Activated CD4-positive, alpha-beta T cell treated with anti-CD3 and anti-CD28 coated beads, Interleukin-2, amount 10 ng/mL, durations not matched to agents 24 days and 14 days (primary cell): ENCODE data around the gene VPS8. TPM values are rescaled to one million over a fixed set of nuclear protein-coding genes. Genes with fewer than 3 reads are reported as not detected.
A peak's percentile ranks its signal among the peaks of the same experiment; 100 is the strongest.

ENCODE experiments used
- DNase-seq: peaks from one replicate; pipeline ENCODE4 v3.0.0; 2022
- H3K27ac Mint-ChIP-seq: one replicate; pipeline ENCODE4 v1.8.0; 2022; ENCODE audit warnings: mild to moderate bottlenecking, mixed read lengths
- H3K27me3 Mint-ChIP-seq: one replicate; pipeline ENCODE4 v1.8.0; 2022; ENCODE audit warnings: mixed read lengths
- H3K36me3 Mint-ChIP-seq: one replicate; pipeline ENCODE4 v1.8.0; 2022; ENCODE audit warnings: low read depth, mild to moderate bottlenecking, mixed read lengths
- H3K4me1 Mint-ChIP-seq: one replicate; pipeline ENCODE4 v1.8.0; 2021; ENCODE audit warnings: mixed read lengths
- H3K4me3 Mint-ChIP-seq: one replicate; pipeline ENCODE4 v1.8.0; 2022; ENCODE audit warnings: mild to moderate bottlenecking, moderate library complexity, mixed read lengths
- H3K9me3 Mint-ChIP-seq: one replicate; pipeline ENCODE4 v1.8.0; 2021; ENCODE audit warnings: mixed read lengths
- intact Hi-C: fragments of 100-400 bp; cut with micrococcal nuclease; formaldehyde crosslinking; loops from one replicate; pipeline ENCODE4 v1.15.1; 2023
- total RNA-seq: library from RNA; stranded (reverse); gene quantifications from 2 replicates; pipeline ENCODE4 v1.2.3, GENCODE V29; 2022

The VPS8 gene
- 33.6 and 33.9 TPM in 2 replicates for total RNA-seq

- Mint-ChIP-seq H3K4me1 (peaks cover 57% of the 10 kb centered on the region), H3K4me3 (peak within 1 kb of the TSS; percentile 97), H3K9me3 (peaks cover 3% of the 10 kb centered on the region), H3K27ac (peak within 1 kb of the TSS; percentile 97), H3K36me3 (peaks cover 19% of the 10 kb centered on the region), H3K27me3 (peaks cover 3% of the 10 kb centered on the region)
- peak; percentile 99 for DNase-seq
- intact Hi-C loops, result loop anchor here (1.0 to 5.0 kb wide), 6 partner anchors 60 to 795 kb away; partner anchors contain the start of genes ABCC5, MAGEF1 and TMEM41A
These were observed at the start of gene VPS8 for GRCh38 chr3:184811999-184812661. Gene VPS8 (plus strand): TSS chr3:184812166. CDS start chr3:184824633, 12,467 bp downstream.

- H3K27me3 Mint-ChIP-seq, result peaks cover 3% of the 10 kb centered on the region
These were observed 47.8 kb upstream of the VPS8 start for GRCh38 chr3:184764191-184764590.

GRCh38 chr3:184765047-184765729, 46.8 kb upstream of the VPS8 start:
- H3K9me3 Mint-ChIP-seq, result no peaks in the 10 kb centered on the region
- peaks cover 3% of the 10 kb centered on the region for H3K27me3 Mint-ChIP-seq
- H3K36me3 Mint-ChIP-seq, result no peaks in the 10 kb centered on the region
- DNase-seq, result no peak
- intact Hi-C loops, result no loop called here
- H3K27ac Mint-ChIP-seq, result no peak overlapping the region
- H3K4me3 Mint-ChIP-seq, result no peak overlapping the region
- peaks cover 9% of the 10 kb centered on the region for H3K4me1 Mint-ChIP-seq

More at GRCh38 chr3:184764191-184764590, 47.8 kb upstream of the VPS8 start:
- H3K9me3 Mint-ChIP-seq, result no peaks in the 10 kb centered on the region
- H3K4me3 Mint-ChIP-seq, result no peak overlapping the region
- intact Hi-C loops, result no loop called here
- H3K36me3 Mint-ChIP-seq, result no peaks in the 10 kb centered on the region
- no peak for DNase-seq
- H3K4me1 Mint-ChIP-seq, result peaks cover 9% of the 10 kb centered on the region
- H3K27ac Mint-ChIP-seq, result no peak overlapping the region

GRCh38 chr3:184765730-184766074, 46.3 kb upstream of the VPS8 start:
- Mint-ChIP-seq H3K4me3 (no peak overlapping the region), H3K27me3 (peaks cover 3% of the 10 kb centered on the region), H3K36me3 (no peaks in the 10 kb centered on the region), H3K9me3 (no peaks in the 10 kb centered on the region), H3K27ac (no peak overlapping the region), H3K4me1 (peaks cover 9% of the 10 kb centered on the region)
- DNase-seq, result no peak
- intact Hi-C loops, result no loop called here

GRCh38 chr3:184766555-184767261, 45.3 kb upstream of the VPS8 start:
- peaks cover 3% of the 10 kb centered on the region for H3K27me3 Mint-ChIP-seq
- H3K4me3 Mint-ChIP-seq, result no peak overlapping the region
- H3K9me3 Mint-ChIP-seq, result no peaks in the 10 kb centered on the region
- H3K4me1 Mint-ChIP-seq, result peaks cover 9% of the 10 kb centered on the region
- no peaks in the 10 kb centered on the region for H3K36me3 Mint-ChIP-seq
- DNase-seq, result peak; percentile 64
- intact Hi-C loops, result no loop called here
- no peak overlapping the region for H3K27ac Mint-ChIP-seq

- Mint-ChIP-seq H3K27me3 (peaks cover 3% of the 10 kb centered on the region), H3K4me3 (no peak overlapping the region), H3K36me3 (no peaks in the 10 kb centered on the region), H3K4me1 (peaks cover 9% of the 10 kb centered on the region), H3K9me3 (no peaks in the 10 kb centered on the region), H3K27ac (no peak overlapping the region)
- DNase-seq, result no peak
- intact Hi-C loops, result no loop called here
These were observed 44.6 kb upstream of the VPS8 start for GRCh38 chr3:184767377-184767776.

- H3K4me3 Mint-ChIP-seq, result no peak overlapping the region
- no peak for DNase-seq
- H3K27ac Mint-ChIP-seq, result no peak overlapping the region
- H3K27me3 Mint-ChIP-seq, result peaks cover 2% of the 10 kb centered on the region
- H3K4me1 Mint-ChIP-seq, result peaks cover 9% of the 10 kb centered on the region
- no peaks in the 10 kb centered on the region for H3K9me3 Mint-ChIP-seq
- intact Hi-C loops, result no loop called here
- no peaks in the 10 kb centered on the region for H3K36me3 Mint-ChIP-seq
These were observed 42.4 kb upstream of the VPS8 start for GRCh38 chr3:184769382-184770170.

- no peaks in the 10 kb centered on the region for H3K9me3 Mint-ChIP-seq
- intact Hi-C loops, result no loop called here
- H3K27me3 Mint-ChIP-seq, result peaks cover 4% of the 10 kb centered on the region
- no peaks in the 10 kb centered on the region for H3K36me3 Mint-ChIP-seq
- no peak overlapping the region for H3K27ac Mint-ChIP-seq
- no peak overlapping the region for H3K4me3 Mint-ChIP-seq
- peaks cover 9% of the 10 kb centered on the region for H3K4me1 Mint-ChIP-seq
- no peak for DNase-seq
These were observed 41.4 kb upstream of the VPS8 start for GRCh38 chr3:184770541-184770940.

- H3K27ac Mint-ChIP-seq, result no peak overlapping the region
- peaks cover 4% of the 10 kb centered on the region for H3K4me1 Mint-ChIP-seq
- intact Hi-C loops, result no loop called here
- DNase-seq, result no peak
- H3K36me3 Mint-ChIP-seq, result no peaks in the 10 kb centered on the region
- peaks cover 6% of the 10 kb centered on the region for H3K27me3 Mint-ChIP-seq
- no peak overlapping the region for H3K4me3 Mint-ChIP-seq
- no peaks in the 10 kb centered on the region for H3K9me3 Mint-ChIP-seq
These were observed 40.5 kb upstream of the VPS8 start for GRCh38 chr3:184771301-184772127.

- intact Hi-C loops, result no loop called here
- Mint-ChIP-seq H3K4me3 (no peak overlapping the region), H3K27me3 (peaks cover 10% of the 10 kb centered on the region)
These were observed 39.2 kb upstream of the VPS8 start for GRCh38 chr3:184772667-184773272.

GRCh38 chr3:184773283-184774186, 38.4 kb upstream of the VPS8 start:
- intact Hi-C loops, result no loop called here
- Mint-ChIP-seq H3K27ac (no peak overlapping the region), H3K4me1 (no peaks in the 10 kb centered on the region), H3K9me3 (no peaks in the 10 kb centered on the region), H3K4me3 (no peak overlapping the region), H3K36me3 (no peaks in the 10 kb centered on the region), H3K27me3 (peaks cover 12% of the 10 kb centered on the region)
- no peak for DNase-seq

More at GRCh38 chr3:184772667-184773272, 39.2 kb upstream of the VPS8 start:
- no peak for DNase-seq
- Mint-ChIP-seq H3K4me1 (no peaks in the 10 kb centered on the region), H3K27ac (no peak overlapping the region), H3K36me3 (no peaks in the 10 kb centered on the region), H3K9me3 (no peaks in the 10 kb centered on the region)

GRCh38 chr3:184776916-184777315, 35.0 kb upstream of the VPS8 start:
- H3K9me3 Mint-ChIP-seq, result no peaks in the 10 kb centered on the region
- intact Hi-C loops, result loop anchor here (1.0 kb wide), 1 partner anchor 216 kb away; the partner anchor contains the start of gene EPHB3
- no peak for DNase-seq
- H3K4me1 Mint-ChIP-seq, result no peaks in the 10 kb centered on the region
- no peak overlapping the region for H3K4me3 Mint-ChIP-seq
- H3K27ac Mint-ChIP-seq, result no peak overlapping the region
- H3K36me3 Mint-ChIP-seq, result no peaks in the 10 kb centered on the region
- peaks cover 17% of the 10 kb centered on the region for H3K27me3 Mint-ChIP-seq
